B cell (primary cell): Measurements from ENCODE around the gene SNRNP48. TPM values are rescaled to one million over a fixed set of nuclear protein-coding genes. Genes with fewer than 3 reads are reported as not detected.

Experiments
- ATAC-seq: fragments of 200-7000 bp; cut with Tn5 transposase; one replicate; pipeline ENCODE4 v1.10.0; 2021; ENCODE audit warnings: low read depth, mild to moderate bottlenecking, moderate number of reproducible peaks, moderate library complexity
- CTCF ChIA-PET: fragments of 350-600 bp; sonication (Branson Sonifier 250); formaldehyde crosslinking; loops from one replicate; lab custom pipeline; 2021; ENCODE audit warnings: antibody characterized with exemption, inconsistent platforms; lab: Charles Lee
- POLR2A ChIA-PET: fragments of 350-600 bp; sonication (Branson Sonifier 250); formaldehyde crosslinking; loops from one replicate; lab custom pipeline; 2021; ENCODE audit warnings: antibody characterized with exemption; lab: Charles Lee
- DNase-seq: peaks from one replicate; pipeline ENCODE4 v3.0.0; 2013
- H2AFZ ChIP-seq: 2 replicates; pipeline ENCODE4 v1.6.1; 2012; ENCODE audit warnings: mild to moderate bottlenecking, low read depth, low read length; ENCODE audit not compliant: insufficient read depth, poor library complexity, severe bottlenecking
- H3K27ac ChIP-seq, 2 donors: 1 replicate in 1 of 2; 2 replicates in 1 of 2; pipeline ENCODE4 v1.5.1; 2012 to 2013; ENCODE audit warnings: low read length in 2 of 2, mild to moderate bottlenecking in 2 of 2, moderate library complexity in 1 of 2
- H3K27me3 ChIP-seq, 4 experiments: fragments of 200-600 bp in 1 of 4; sonication (generic) in 1 of 4; replicated peaks in 1 of 4; 1 replicate in 2 of 4; 2 replicates in 2 of 4; pipeline versions ENCODE4 v1.6.1 to v1.7.0; 2013 to 2016; ENCODE audit warnings: low read length in 3 of 4, mild to moderate bottlenecking in 2 of 4, mixed read lengths in 1 of 4, moderate library complexity in 1 of 4; ENCODE audit not compliant: insufficient read depth in 4 of 4, control insufficient read depth in 3 of 4; ENCODE audit errors: control extremely low read depth in 1 of 4
- H3K36me3 ChIP-seq, 2 experiments: replicated peaks in 1 of 2; 1 replicate in 1 of 2; 2 replicates in 1 of 2; pipeline versions ENCODE4 v1.6.1 to v1.7.1; 2013; ENCODE audit warnings: low read length in 1 of 2; ENCODE audit not compliant: insufficient read depth in 2 of 2, control insufficient read depth in 1 of 2; ENCODE audit errors: control extremely low read depth in 1 of 2, extremely low read depth in 1 of 2
- H3K4me1 ChIP-seq, 2 donors: fragments of 200-600 bp in 1 of 2; sonication (generic) in 1 of 2; 1 replicate in 1 of 2; 2 replicates in 1 of 2; pipeline versions ENCODE4 v1.5.1 to v1.6.1; 2013 to 2017; ENCODE audit warnings: low read length in 2 of 2; ENCODE audit not compliant: control insufficient read depth in 2 of 2, insufficient read depth in 2 of 2
- H3K4me2 ChIP-seq: replicated peaks from 2 replicates; pipeline ENCODE3; 2012; ENCODE audit warnings: mild to moderate bottlenecking, low read depth, low read length; ENCODE audit not compliant: poor library complexity, severe bottlenecking
- H3K4me3 ChIP-seq, 5 experiments: fragments of 200-600 bp in 1 of 5; sonication (generic) in 1 of 5; 1 replicate in 3 of 5; 2 replicates in 2 of 5; pipeline versions ENCODE4 v1.5.1 to v1.7.0; 2011 to 2016; ENCODE audit warnings: low read length in 4 of 5, mild to moderate bottlenecking in 4 of 5, low read depth in 2 of 5, control low read depth in 1 of 5, moderate library complexity in 1 of 5; ENCODE audit not compliant: insufficient read depth in 1 of 5; ENCODE audit errors: control extremely low read depth in 1 of 5, extremely low read depth in 1 of 5
- H3K79me2 ChIP-seq: fragments of 200-600 bp; sonication (generic); one replicate; pipeline ENCODE4 v1.6.0; 2016; ENCODE audit warnings: low read length; ENCODE audit not compliant: control insufficient read depth, insufficient read depth
- H3K9ac ChIP-seq: fragments of 200-600 bp; sonication (generic); 2 replicates; pipeline ENCODE4 v1.6.1; 2017; ENCODE audit warnings: mild to moderate bottlenecking, low read length, moderate library complexity
- H3K9me3 ChIP-seq, 3 donors: one replicate each; pipeline versions ENCODE4 v1.6.1 to v1.7.1; 2013; ENCODE audit warnings: low read length in 2 of 3; ENCODE audit not compliant: control insufficient read depth in 2 of 3, insufficient read depth in 1 of 3; ENCODE audit errors: control extremely low read depth in 1 of 3
- H4K20me1 ChIP-seq: 2 replicates; pipeline ENCODE4 v1.6.0; 2012; ENCODE audit warnings: mild to moderate bottlenecking, low read length; ENCODE audit not compliant: insufficient read depth, control insufficient read depth, poor library complexity, severe bottlenecking
- H3K27ac Mint-ChIP-seq: one replicate; pipeline ENCODE4 v1.8.0; 2021; ENCODE audit warnings: mixed read lengths
- H3K27me3 Mint-ChIP-seq: one replicate; pipeline ENCODE4 v1.8.0; 2021; ENCODE audit warnings: mixed read lengths
- H3K4me1 Mint-ChIP-seq: one replicate; pipeline ENCODE4 v1.8.0; 2021; ENCODE audit warnings: mixed read lengths
- H3K4me3 Mint-ChIP-seq: one replicate; pipeline ENCODE4 v1.8.0; 2021; ENCODE audit warnings: mixed read lengths
- H3K9me3 Mint-ChIP-seq: one replicate; pipeline ENCODE4 v1.8.0; 2022; ENCODE audit warnings: mixed read lengths; ENCODE audit not compliant: insufficient read depth
- CTCF ChIP-seq: fragments of 200-600 bp; IDR thresholded peaks from one replicate; pipeline ENCODE4 v1.8.0; 2022; ENCODE audit warnings: antibody characterized with exemption, mild to moderate bottlenecking
- EZH2 ChIP-seq: IDR thresholded peaks from 2 replicates; pipeline ENCODE4 v1.6.1; 2012; ENCODE audit warnings: borderline replicate concordance, low read depth, mild to moderate bottlenecking, moderate library complexity, low read length; ENCODE audit not compliant: insufficient read depth, poor library complexity, severe bottlenecking
- WGBS: methylation state at CpG from one replicate; pipeline ENCODE4 v1.1.5; 2013; ENCODE audit warnings: missing lambda C conversion rate; ENCODE audit not compliant: insufficient coverage; 5-methylcytosine and 5-hydroxymethylcytosine counted together
- intact Hi-C: fragments of 100-400 bp; cut with micrococcal nuclease; formaldehyde crosslinking; loops from one replicate; pipeline ENCODE4 v1.10.0; 2022
- polyA plus RNA-seq: library from polyadenylated mRNA; depleted of rRNA; stranded (reverse); fragments of >200 nt; gene quantifications from 2 replicates; pipeline ENCODE4 v1.2.3, GENCODE V29; 2012
- total RNA-seq, 2 donors: library from RNA; stranded (reverse); fragments of 120-200 nt in 1 of 2; gene quantifications; 1 replicate in 1 of 2; 2 replicates in 1 of 2; pipeline versions ENCODE4 v1.2.3 to v1.2.4, GENCODE V29; 2013 to 2022

SNRNP48 gene
- total and polyA plus RNA-seq, 2 donors (not counting 1 experiment from before 2014, with no cell fraction given) = 8.9 to 22.9 TPM

- CTCF ChIA-PET = interaction anchor here (0.5 kb wide), 1 partner anchor 355 kb away, joined by 3 read pairs; no protein-coding TSS in a partner anchor
- H3K27ac ChIP-seq = no peak overlapping the region
- no peak overlapping the region for H3K4me2 ChIP-seq
- H3K27ac Mint-ChIP-seq = no peak overlapping the region
- no peaks in the 10 kb centered on the region for H3K9me3 ChIP-seq
- no peak overlapping the region for H3K9ac ChIP-seq
- no peaks in the 10 kb centered on the region for H3K79me2 ChIP-seq
- no peak for TF ChIP-seq CTCF
- TF ChIP-seq EZH2 = no peak
- 80% methylated on average over 4 of the region's 4 CpGs for WGBS
- H4K20me1 ChIP-seq = no peaks in the 10 kb centered on the region
- H3K4me3 ChIP-seq = no peak overlapping the region
- no peaks in the 10 kb centered on the region for H3K36me3 ChIP-seq
- no peaks in the 10 kb centered on the region for H3K4me1 Mint-ChIP-seq
- H3K4me1 ChIP-seq = no peaks in the 10 kb centered on the region
- ATAC-seq (no peak), DNase-seq (no peak)
- peaks cover 0 to 7% (median 4%) of the 10 kb centered on the region in 4 experiments for H3K27me3 ChIP-seq
- H3K27me3 Mint-ChIP-seq = peaks cover 56% of the 10 kb centered on the region
- intact Hi-C loops = no loop called here
- no peaks in the 10 kb centered on the region for H3K9me3 Mint-ChIP-seq
- H3K4me3 Mint-ChIP-seq = no peak overlapping the region
- POLR2A ChIA-PET = no interaction called here
- no peak overlapping the region for H2AFZ ChIP-seq
Observed at GRCh38 chr6:7658543-7658942, 68.5 kb downstream of the SNRNP48 start.

GRCh38 chr6:7661364-7661763 lies 71.4 kb downstream of the SNRNP48 start:
- 80% methylated on average over 1 of the region's 3 CpGs for WGBS
- Histone ChIP-seq H3K79me2 (no peaks in the 10 kb centered on the region), H3K27ac (no peak overlapping the region), H3K27me3 (peaks cover 0 to 7% (median 1%) of the 10 kb centered on the region in 4 experiments), H4K20me1 (no peaks in the 10 kb centered on the region), H3K4me1 (no peaks in the 10 kb centered on the region), H2AFZ (no peak overlapping the region), H3K36me3 (no peaks in the 10 kb centered on the region), H3K4me3 (no peak overlapping the region), H3K9ac (no peak overlapping the region), H3K4me2 (no peak overlapping the region), H3K9me3 (peaks cover 0 to 4% (median 0%) of the 10 kb centered on the region in 3 donors)
- Mint-ChIP-seq H3K4me3 (no peak overlapping the region), H3K9me3 (peaks cover 3% of the 10 kb centered on the region), H3K27me3 (peaks cover 58% of the 10 kb centered on the region), H3K4me1 (no peaks in the 10 kb centered on the region), H3K27ac (no peak overlapping the region)
- no peak for ATAC-seq
- ChIA-PET POLR2A (no interaction called here), CTCF (no interaction called here)
- intact Hi-C loops = no loop called here
- TF ChIP-seq CTCF (no peak), EZH2 (no peak)
- no peak for DNase-seq

Other genes starting within 250 kb of the SNRNP48 start
- gene CAGE1, start 200.5 kb upstream of the SNRNP48 start, total RNA-seq = 0.32 and 0.34 TPM in 2 replicates
- gene CAGE1, start 200.5 kb upstream of the SNRNP48 start, polyA plus RNA-seq = 0.13 and 0.25 TPM in 2 replicates
- 25.9 and 32.1 TPM in 2 replicates for gene RIOK1, start 200.4 kb upstream of the SNRNP48 start, total RNA-seq
- gene RIOK1, start 200.4 kb upstream of the SNRNP48 start, polyA plus RNA-seq = 13.9 and 36.0 TPM in 2 replicates
- not detected in 2 replicates for gene DSP, start 48.5 kb upstream of the SNRNP48 start, total RNA-seq
- not detected in 2 replicates for gene DSP, start 48.5 kb upstream of the SNRNP48 start, polyA plus RNA-seq
- 2.2 and 2.9 TPM in 2 replicates for gene BMP6, start 135.9 kb downstream of the SNRNP48 start, total RNA-seq
- gene BMP6, start 135.9 kb downstream of the SNRNP48 start, polyA plus RNA-seq = 0.43 and 0.78 TPM in 2 replicates